ENCODE measurements around the gene WBP11. TPM values are rescaled to one million over a fixed set of nuclear protein-coding genes. Genes with fewer than 3 reads are reported as not detected.
"Not testable (repeated sequence)": the region's sequence is repeated elsewhere in the genome, so short reads cannot be mapped to it uniquely, and the experiment has no call there.

WBP11 gene
- total RNA-seq, 1 experiment from 2014 or later, result 22.1 TPM

GRCh38 chr12:14771651-14772137 is 31.6 kb downstream of the WBP11 start:
- peak; percentile 23 for DNase-seq (ENCODE audit: low read depth)

- DNase-seq (ENCODE audit: low read depth), result peak; percentile 95
Measured at GRCh38 chr12:14770496-14771461, 32.5 kb downstream of the WBP11 start.

GRCh38 chr12:14769969-14770495 is 33.2 kb downstream of the WBP11 start:
- DNase-seq (ENCODE audit: low read depth), result peak; percentile 76

- no peak for DNase-seq (ENCODE audit: low read depth)
Measured at GRCh38 chr12:14769466-14769968, 33.8 kb downstream of the WBP11 start.

GRCh38 chr12:14768823-14769405 is 34.4 kb downstream of the WBP11 start:
- peak; percentile 54 for DNase-seq (ENCODE audit: low read depth)

GRCh38 chr12:14767617-14768016 is 35.7 kb downstream of the WBP11 start:
- DNase-seq (ENCODE audit: low read depth), result no peak

GRCh38 chr12:14766649-14767215 is 36.5 kb downstream of the WBP11 start:
- DNase-seq (ENCODE audit: low read depth), result peak; percentile 18

GRCh38 chr12:14766020-14766419 is 37.3 kb downstream of the WBP11 start:
- DNase-seq (ENCODE audit: low read depth), result not testable (repeated sequence)

- DNase-seq (ENCODE audit: low read depth), result no peak
Measured at GRCh38 chr12:14765398-14765797, 37.9 kb downstream of the WBP11 start.

- DNase-seq (ENCODE audit: low read depth), result not testable (repeated sequence)
Measured at GRCh38 chr12:14759711-14760280, 43.5 kb downstream of the WBP11 start.

- DNase-seq (ENCODE audit: low read depth), result no peak
Measured at GRCh38 chr12:14756334-14757143, 46.7 kb downstream of the WBP11 start.

- DNase-seq (ENCODE audit: low read depth), result no peak
Measured at GRCh38 chr12:14751986-14752385, 51.3 kb downstream of the WBP11 start.

GRCh38 chr12:14743061-14743460 is 60.2 kb downstream of the WBP11 start:
- DNase-seq (ENCODE audit: low read depth), result no peak

GRCh38 chr12:14741942-14742341 is 61.3 kb downstream of the WBP11 start:
- no peak for DNase-seq (ENCODE audit: low read depth)

- DNase-seq (ENCODE audit: low read depth), result no peak
Measured at GRCh38 chr12:14741153-14741552, 62.1 kb downstream of the WBP11 start.

- DNase-seq (ENCODE audit: low read depth), result not testable (repeated sequence)
Measured at GRCh38 chr12:14736441-14736840, 66.8 kb downstream of the WBP11 start.
